ENCODE measurements around the gene NSA2.
"Not testable (repeated sequence)": the region's sequence is repeated elsewhere in the genome, so short reads cannot be mapped to it uniquely, and the experiment has no call there.

The NSA2 gene

GRCh38 chr5:74766849-74767578 lies at the start of gene NSA2, which contains the start of gene GFM2:
Gene NSA2, plus strand, starts transcription at chr5:74767249. Its CDS starts 112 bp downstream, at chr5:74767361.
Gene GFM2, minus strand, starts transcription at chr5:74767117. Its CDS starts 3,375 bp downstream, at chr5:74763742.
- peak; percentile 93 for DNase-seq

- no peak for DNase-seq
Observed at GRCh38 chr5:74717596-74717995, 49.5 kb upstream of the NSA2 start.

GRCh38 chr5:74722271-74722670 lies 44.8 kb upstream of the NSA2 start:
- DNase-seq: no peak

GRCh38 chr5:74725331-74725730 lies 41.7 kb upstream of the NSA2 start:
- no peak for DNase-seq

- DNase-seq: no peak
Observed at GRCh38 chr5:74736759-74737158, 30.3 kb upstream of the NSA2 start.

GRCh38 chr5:74738406-74738805 lies 28.6 kb upstream of the NSA2 start:
- DNase-seq: no peak

- not testable (repeated sequence) for DNase-seq
Observed at GRCh38 chr5:74748742-74749141, 18.3 kb upstream of the NSA2 start.

- no peak for DNase-seq
Observed at GRCh38 chr5:74761241-74761640, 5.8 kb upstream of the NSA2 start.

GRCh38 chr5:74762599-74762998 lies 4.5 kb upstream of the NSA2 start:
- peak; percentile 31 for DNase-seq

GRCh38 chr5:74763504-74763903 lies 3.5 kb upstream of the NSA2 start:
- no peak for DNase-seq

GRCh38 chr5:74765201-74765600 lies 1.8 kb upstream of the NSA2 start:
- DNase-seq: no peak

- no peak for DNase-seq
Observed at GRCh38 chr5:74765929-74766328, 1.1 kb upstream of the NSA2 start.

- DNase-seq: peak; percentile 49
Observed at GRCh38 chr5:74766418-74766848, 616 bp upstream of the NSA2 start.

GRCh38 chr5:74767579-74767913 lies 497 bp downstream of the NSA2 start:
- DNase-seq: peak; percentile 14

GRCh38 chr5:74772359-74772758 lies 5.3 kb downstream of the NSA2 start:
- DNase-seq: no peak

GRCh38 chr5:74778609-74779008 lies 11.6 kb downstream of the NSA2 start:
- DNase-seq: no peak

GRCh38 chr5:74786851-74787250 lies 19.8 kb downstream of the NSA2 start:
- no peak for DNase-seq

- DNase-seq: no peak
Observed at GRCh38 chr5:74787424-74787823, 20.4 kb downstream of the NSA2 start.

GRCh38 chr5:74791669-74792068 lies 24.6 kb downstream of the NSA2 start:
- not testable (repeated sequence) for DNase-seq

GRCh38 chr5:74798977-74799911 lies 32.2 kb downstream of the NSA2 start:
- no peak for DNase-seq

GRCh38 chr5:74801197-74801596 lies 34.1 kb downstream of the NSA2 start:
- no peak for DNase-seq

GRCh38 chr5:74801941-74802340 lies 34.9 kb downstream of the NSA2 start:
- no peak for DNase-seq

- no peak for DNase-seq
Observed at GRCh38 chr5:74810915-74811314, 43.9 kb downstream of the NSA2 start.

- DNase-seq: no peak
Observed at GRCh38 chr5:74816875-74817274, 49.8 kb downstream of the NSA2 start.
